HG03103 (cell line): ENCODE data around the gene TCIRG1.

Experiments used
- ATAC-seq: cut with Tn5 transposase; IDR thresholded peaks from one replicate; pipeline ENCODE4 v1.9.1; 2021; ENCODE audit warnings: low read depth; ENCODE audit not compliant: unreplicated experiment

TCIRG1 gene

GRCh38 chr11:68004551-68005335 lies 34.1 kb upstream of the TCIRG1 start:
- ATAC-seq: no peak

GRCh38 chr11:68006606-68007166 lies 32.1 kb upstream of the TCIRG1 start:
- no peak for ATAC-seq

- ATAC-seq: no peak
Observed at GRCh38 chr11:68007498-68008380, 31.1 kb upstream of the TCIRG1 start.

GRCh38 chr11:68008381-68009337 lies 30.2 kb upstream of the TCIRG1 start:
- ATAC-seq: no peak

- ATAC-seq: no peak
Observed at GRCh38 chr11:68009391-68010089, 29.3 kb upstream of the TCIRG1 start.

- no peak for ATAC-seq
Observed at GRCh38 chr11:68010090-68011041, 28.5 kb upstream of the TCIRG1 start, which contains the start of gene ALDH3B1. TSS of gene ALDH3B1 (plus strand) at chr11:68010327. CDS start at chr11:68015298, 4,971 bp downstream.

GRCh38 chr11:68011051-68011943 lies 27.5 kb upstream of the TCIRG1 start:
- no peak for ATAC-seq

GRCh38 chr11:68012044-68012842 lies 26.6 kb upstream of the TCIRG1 start:
- ATAC-seq: no peak

- no peak for ATAC-seq
Observed at GRCh38 chr11:68012843-68013610, 25.8 kb upstream of the TCIRG1 start.

- ATAC-seq: no peak
Observed at GRCh38 chr11:68013611-68014156, 25.1 kb upstream of the TCIRG1 start.

GRCh38 chr11:68014157-68014946 lies 24.5 kb upstream of the TCIRG1 start:
- no peak for ATAC-seq

GRCh38 chr11:68014947-68015447 lies 23.8 kb upstream of the TCIRG1 start:
- no peak for ATAC-seq

- no peak for ATAC-seq
Observed at GRCh38 chr11:68015467-68015866, 23.4 kb upstream of the TCIRG1 start.

GRCh38 chr11:68016161-68016903 lies 22.5 kb upstream of the TCIRG1 start:
- ATAC-seq: no peak
